ENCODE measurements around the gene TCF7L2.

GRCh38 chr10:113104047-113104446 lies 154.0 kb downstream of the TCF7L2 start:
- TF ChIP-seq CTCF (IDR thresholded peaks at IDR 0.05) (no peak), REST (IDR thresholded peaks at IDR 0.05; ENCODE audit: insufficient read depth in 1 of 2, low read depth in 2 of 2, low read length in 1 of 2) (no peak), POLR2AphosphoS5 (IDR thresholded peaks at IDR 0.05; ENCODE audit: low read depth, low read length) (no peak), SIN3A (IDR thresholded peaks at IDR 0.05; ENCODE audit: borderline replicate concordance, insufficient read depth, low read depth, low read length) (no peak)
